Epithelial cell of proximal tubule (primary cell): ENCODE data around the gene APOA1. TPM values are rescaled to one million over a fixed set of nuclear protein-coding genes. Genes with fewer than 3 reads are reported as not detected.
A peak's percentile ranks its signal among the peaks of the same experiment; 100 is the strongest.

Experiments used
- DNase-seq: peaks from one replicate; pipeline ENCODE4 v3.0.0-alpha.2; 2011; ENCODE audit warnings: low read depth
- H3K4me3 ChIP-seq: 2 replicates; pipeline ENCODE4 v1.5.1; 2011; ENCODE audit warnings: low read depth, mild to moderate bottlenecking, low read length
- total RNA-seq: library from RNA; depleted of rRNA; stranded (reverse); fragments of >200 nt; gene quantifications from 2 replicates; pipeline ENCODE4 v1.2.3, GENCODE V29; 2015
- TF ChIP-seq, protein P1 (sequence below): conservative IDR thresholded peaks from 2 replicates; pipeline ENCODE4 v1.5.1; 2012; ENCODE audit warnings: low read depth, mild to moderate bottlenecking, low read length

Gene APOA1
- total RNA-seq, 1 donor from 2014 or later = not detected

GRCh38 chr11:116790167-116791001 lies 47.0 kb downstream of the APOA1 start:
- DNase-seq = no peak
- no peak overlapping the region for H3K4me3 ChIP-seq
- TF ChIP-seq, protein P1, sequence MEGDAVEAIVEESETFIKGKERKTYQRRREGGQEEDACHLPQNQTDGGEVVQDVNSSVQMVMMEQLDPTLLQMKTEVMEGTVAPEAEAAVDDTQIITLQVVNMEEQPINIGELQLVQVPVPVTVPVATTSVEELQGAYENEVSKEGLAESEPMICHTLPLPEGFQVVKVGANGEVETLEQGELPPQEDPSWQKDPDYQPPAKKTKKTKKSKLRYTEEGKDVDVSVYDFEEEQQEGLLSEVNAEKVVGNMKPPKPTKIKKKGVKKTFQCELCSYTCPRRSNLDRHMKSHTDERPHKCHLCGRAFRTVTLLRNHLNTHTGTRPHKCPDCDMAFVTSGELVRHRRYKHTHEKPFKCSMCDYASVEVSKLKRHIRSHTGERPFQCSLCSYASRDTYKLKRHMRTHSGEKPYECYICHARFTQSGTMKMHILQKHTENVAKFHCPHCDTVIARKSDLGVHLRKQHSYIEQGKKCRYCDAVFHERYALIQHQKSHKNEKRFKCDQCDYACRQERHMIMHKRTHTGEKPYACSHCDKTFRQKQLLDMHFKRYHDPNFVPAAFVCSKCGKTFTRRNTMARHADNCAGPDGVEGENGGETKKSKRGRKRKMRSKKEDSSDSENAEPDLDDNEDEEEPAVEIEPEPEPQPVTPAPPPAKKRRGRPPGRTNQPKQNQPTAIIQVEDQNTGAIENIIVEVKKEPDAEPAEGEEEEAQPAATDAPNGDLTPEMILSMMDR = no peak

DNA sequence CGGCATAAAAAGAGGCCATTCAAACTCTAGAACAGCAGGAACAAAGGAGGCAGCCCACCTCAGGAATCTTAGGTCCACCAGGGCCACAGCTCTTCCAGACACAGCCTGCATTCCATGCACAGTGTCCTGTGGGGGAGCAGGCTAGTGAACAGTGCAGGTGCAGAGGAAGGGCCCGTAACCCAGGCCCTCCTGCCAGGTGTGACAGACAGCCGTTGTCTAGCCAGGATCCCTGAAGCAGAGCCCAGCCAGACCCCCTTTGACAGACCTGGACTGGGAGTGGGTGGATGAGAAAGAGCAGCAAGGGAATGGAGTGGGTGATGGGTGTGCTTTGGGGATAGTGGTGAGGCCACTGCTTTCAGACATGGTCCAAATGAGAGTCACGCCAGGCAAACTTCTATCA lies 48.4 kb downstream of the APOA1 start:
- TF ChIP-seq, protein P1 = no peak
- DNase-seq = no peak
- H3K4me3 ChIP-seq = no peak overlapping the region

- DNase-seq = no peak
- TF ChIP-seq, protein P1 = no peak
- peak overlapping the region; percentile 89 for H3K4me3 ChIP-seq
These were observed 48.9 kb downstream of the APOA1 start for GRCh38 chr11:116788534-116788933.

- H3K4me3 ChIP-seq = peak within 1 kb of the TSS; percentile 89
- no peak for DNase-seq
- TF ChIP-seq, protein P1 = no peak
These were observed 49.5 kb downstream of the APOA1 start, which contains the start of gene ZPR1 for GRCh38 chr11:116787786-116788486. Gene ZPR1, minus strand, starts transcription at chr11:116788023. Its CDS starts 33 bp downstream, at chr11:116787990.

DNA sequence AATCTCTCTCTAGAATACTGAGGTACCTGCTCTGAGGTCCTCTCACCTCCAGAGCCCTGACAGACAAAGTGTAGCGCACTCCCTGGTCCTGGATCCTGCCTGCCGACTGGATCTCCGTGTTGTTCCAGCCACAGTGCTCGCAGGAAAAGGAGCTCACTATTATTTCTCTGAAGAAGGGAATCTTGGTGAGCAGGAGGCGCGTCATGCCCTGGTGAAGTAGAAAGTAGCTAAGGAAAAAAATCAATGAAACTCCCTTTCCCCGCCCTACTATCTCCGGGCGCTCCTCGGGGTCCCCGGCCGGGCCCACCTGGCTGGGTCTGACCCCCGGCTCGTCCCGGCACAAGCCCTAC lies 50.0 kb downstream of the APOA1 start:
- DNase-seq = no peak
- TF ChIP-seq, protein P1 = no peak
- H3K4me3 ChIP-seq = peak overlapping the region; percentile 89

DNA sequence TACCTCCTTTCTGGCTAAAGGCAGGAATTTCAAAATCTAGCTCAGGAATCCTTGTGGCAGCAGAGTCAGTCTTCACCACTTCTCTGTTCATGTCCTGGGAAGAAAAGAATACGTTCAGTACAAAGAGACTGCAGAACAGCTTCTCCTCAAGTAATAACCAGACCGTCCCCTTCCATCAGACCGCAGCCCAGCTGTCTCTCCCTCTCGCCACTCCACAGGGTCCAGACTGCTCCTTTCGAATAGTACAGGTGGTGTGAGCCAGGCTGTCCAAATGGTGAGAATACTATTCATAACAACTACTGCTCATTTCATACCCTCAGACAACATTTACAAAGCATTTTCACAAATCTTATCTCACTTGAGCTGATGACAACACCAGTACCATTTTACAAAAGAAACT lies 50.5 kb downstream of the APOA1 start:
- H3K4me3 ChIP-seq = peak overlapping the region; percentile 89
- TF ChIP-seq, protein P1 = no peak

More for the DNA sequence above, 50.5 kb downstream of the APOA1 start:
- no peak for DNase-seq
